Endodermal cell (in vitro differentiated cells): ENCODE results near the gene PHF12. TPM values are rescaled to one million over a fixed set of nuclear protein-coding genes. Genes with fewer than 3 reads are reported as not detected.

ENCODE experiments used
- DNase-seq: peaks from one replicate; pipeline ENCODE4 v3.0.0-alpha.2; 2017
- H3K27ac ChIP-seq: 2 replicates; pipeline ENCODE4 v1.5.1; 2013; ENCODE audit warnings: mild to moderate bottlenecking, low read depth, low read length, moderate library complexity
- H3K27me3 ChIP-seq: 2 replicates; pipeline ENCODE4 v1.6.1; 2013; ENCODE audit warnings: mild to moderate bottlenecking, low read length, moderate library complexity; ENCODE audit not compliant: insufficient read depth, control insufficient read depth, poor library complexity, severe bottlenecking
- H3K36me3 ChIP-seq: 2 replicates; pipeline ENCODE4 v1.7.0; 2013; ENCODE audit warnings: mild to moderate bottlenecking, low read length, moderate library complexity; ENCODE audit not compliant: control insufficient read depth, insufficient read depth
- H3K4me1 ChIP-seq: one replicate; pipeline ENCODE4 v1.7.0; 2013; ENCODE audit warnings: low read length; ENCODE audit not compliant: control insufficient read depth, insufficient read depth
- H3K4me3 ChIP-seq: 2 replicates; pipeline ENCODE4 v1.5.1; 2013; ENCODE audit warnings: mild to moderate bottlenecking, low read length, moderate library complexity
- H3K9ac ChIP-seq: 2 replicates; pipeline ENCODE4 v1.6.1; 2013; ENCODE audit warnings: mild to moderate bottlenecking, low read length, moderate library complexity; ENCODE audit not compliant: poor library complexity, severe bottlenecking; ENCODE audit errors: extremely low read depth
- H3K9me3 ChIP-seq: 2 replicates; pipeline ENCODE4 v1.6.1; 2013; ENCODE audit warnings: mild to moderate bottlenecking, low read length, moderate library complexity; ENCODE audit not compliant: control insufficient read depth
- H3K27ac Mint-ChIP-seq: 2 replicates; pipeline ENCODE4 v1.8.0; 2020; ENCODE audit warnings: mixed read lengths
- H3K27me3 Mint-ChIP-seq: 2 replicates; pipeline ENCODE4 v1.8.0; 2021; ENCODE audit warnings: mild to moderate bottlenecking, mixed read lengths; ENCODE audit not compliant: insufficient read depth
- H3K36me3 Mint-ChIP-seq: 2 replicates; pipeline ENCODE4 v1.8.0; 2020; ENCODE audit warnings: low read depth, mixed read lengths
- H3K4me1 Mint-ChIP-seq: 2 replicates; pipeline ENCODE4 v1.8.0; 2020; ENCODE audit warnings: mixed read lengths
- H3K4me3 Mint-ChIP-seq: 2 replicates; pipeline ENCODE4 v1.8.0; 2020; ENCODE audit warnings: mild to moderate bottlenecking, moderate library complexity, mixed read lengths
- H3K9me3 Mint-ChIP-seq: 2 replicates; pipeline ENCODE4 v1.8.0; 2020; ENCODE audit warnings: mild to moderate bottlenecking, mixed read lengths
- CTCF ChIP-seq: fragments of 200-600 bp; sonication (generic); conservative IDR thresholded peaks from 2 replicates; pipeline ENCODE4 v1.5.0; 2021; ENCODE audit warnings: antibody characterized with exemption, mild to moderate bottlenecking
- WGBS, 2 experiments: methylation state at CpG; one replicate each; pipeline versions ENCODE4 v1.1.5 to v1.1.7; 2013; ENCODE audit warnings: missing lambda C conversion rate in 2 of 2, mixed read lengths in 1 of 2; ENCODE audit not compliant: insufficient coverage in 1 of 2, insufficient read length in 1 of 2; 5-methylcytosine and 5-hydroxymethylcytosine counted together
- total RNA-seq, 2 donors: library from RNA; stranded (reverse); fragmentation: NEBNext Ultra II Directional in 1 of 2; extraction: Animal tissue kit (Norgen Biotek cat#: 25700) in 1 of 2; gene quantifications; 2 replicates in 1 of 2; 3 replicates in 1 of 2; pipeline ENCODE4 v1.2.1, GENCODE V29; 2021

The PHF12 gene
- total RNA-seq, 2 donors from 2014 or later: 60.0 to 61.0 TPM

GRCh38 chr17:28953444-28954118, 2.3 kb upstream of the PHF12 start:
- Histone ChIP-seq H3K4me1 (peaks cover 3% of the 10 kb centered on the region), H3K9me3 (no peaks in the 10 kb centered on the region), H3K4me3 (no peak overlapping the region), H3K27me3 (no peaks in the 10 kb centered on the region), H3K36me3 (no peaks in the 10 kb centered on the region), H3K27ac (no peak overlapping the region), H3K9ac (no peak overlapping the region)
- TF ChIP-seq CTCF: peak; percentile 92
- Mint-ChIP-seq H3K36me3 (no peaks in the 10 kb centered on the region), H3K27me3 (no peaks in the 10 kb centered on the region), H3K9me3 (no peaks in the 10 kb centered on the region), H3K4me1 (peaks cover 8% of the 10 kb centered on the region), H3K27ac (peak overlapping the region; percentile 28), H3K4me3 (no peak overlapping the region)
- WGBS, 2 experiments: 33 to 34% methylated on average over 3 to 5 of the region's 5 CpGs
- peak; percentile 99 for DNase-seq

GRCh38 chr17:28951991-28952975, 965 bp upstream of the PHF12 start:
- Mint-ChIP-seq H3K4me3 (no peak overlapping the region), H3K27me3 (no peaks in the 10 kb centered on the region), H3K36me3 (peaks cover 8% of the 10 kb centered on the region), H3K27ac (no peak overlapping the region), H3K9me3 (no peaks in the 10 kb centered on the region), H3K4me1 (peaks cover 20% of the 10 kb centered on the region)
- peak; percentile 100 for DNase-seq
- H3K4me3 ChIP-seq: peak overlapping the region; percentile 95
- peak overlapping the region; percentile 75 for H3K9ac ChIP-seq
- TF ChIP-seq CTCF: no peak
- H3K27ac ChIP-seq: peak overlapping the region; percentile 87
- 11 to 13% methylated on average over 22 to 36 of the region's 36 CpGs for WGBS, 2 experiments
- no peaks in the 10 kb centered on the region for H3K36me3 ChIP-seq
- no peaks in the 10 kb centered on the region for H3K9me3 ChIP-seq
- H3K27me3 ChIP-seq: no peaks in the 10 kb centered on the region
- H3K4me1 ChIP-seq: peaks cover 3% of the 10 kb centered on the region

GRCh38 chr17:28950752-28951427, 428 bp downstream of the PHF12 start:
- Mint-ChIP-seq H3K27ac (peak overlapping the region; percentile 91), H3K4me3 (no peak overlapping the region), H3K9me3 (no peaks in the 10 kb centered on the region), H3K36me3 (peaks cover 20% of the 10 kb centered on the region), H3K27me3 (no peaks in the 10 kb centered on the region), H3K4me1 (peaks cover 22% of the 10 kb centered on the region)
- peak overlapping the region; percentile 80 for H3K27ac ChIP-seq
- no peaks in the 10 kb centered on the region for H3K9me3 ChIP-seq
- WGBS, 2 experiments: 0% methylated on average over 38 of the region's 51 CpGs; no CpG with 5 or more reads in 1 of the 2 experiments
- H3K36me3 ChIP-seq: peaks cover 5% of the 10 kb centered on the region
- peak overlapping the region; percentile 89 for H3K4me3 ChIP-seq
- DNase-seq: no peak
- peaks cover 9% of the 10 kb centered on the region for H3K4me1 ChIP-seq
- no peak for TF ChIP-seq CTCF
- H3K27me3 ChIP-seq: no peaks in the 10 kb centered on the region
- H3K9ac ChIP-seq: peak overlapping the region; percentile 70
